AG04450 (cell line): Measurements from ENCODE around the gene GNA12. TPM values are rescaled to one million over a fixed set of nuclear protein-coding genes. Genes with fewer than 3 reads are reported as not detected.

ENCODE experiments used
- CTCF ChIA-PET: fragments of 300-600, 350-600 bp; formaldehyde crosslinking; extraction: SDS; loops from one replicate; lab custom pipeline; 2022; ENCODE audit warnings: antibody characterized with exemption, inconsistent platforms; lab: Charles Lee
- POLR2A ChIA-PET: fragments of 350-600 bp; formaldehyde crosslinking; extraction: SDS; loops from one replicate; lab custom pipeline; 2021; ENCODE audit warnings: antibody characterized with exemption, inconsistent platforms; lab: Yijun Ruan, JAX
- DNase-seq: peaks from one replicate; pipeline ENCODE4 v3.0.0-alpha.2; 2011; ENCODE audit warnings: low read depth, low spot score
- H3K27ac ChIP-seq: one replicate; pipeline ENCODE4 v1.5.1; 2012; ENCODE audit warnings: low read depth, low read length, control low read depth
- H3K27me3 ChIP-seq: one replicate; pipeline ENCODE4 v1.6.0; 2012; ENCODE audit warnings: low read length; ENCODE audit not compliant: control insufficient read depth, insufficient read depth
- H3K4me3 ChIP-seq: 2 replicates; pipeline ENCODE4 v1.5.1; 2011; ENCODE audit warnings: mild to moderate bottlenecking, low read depth, low read length, control low read depth
- H3K9me3 ChIP-seq: 2 replicates; pipeline ENCODE4 v1.5.1; 2012; ENCODE audit warnings: low read length; ENCODE audit not compliant: control insufficient read depth, insufficient read depth
- CTCF ChIP-seq: IDR thresholded peaks from 2 replicates; pipeline ENCODE4 v1.5.1; 2011; ENCODE audit warnings: low read depth, low read length, control low read depth, inconsistent platforms
- polyA plus RNA-seq: library from polyadenylated mRNA; depleted of rRNA; stranded (reverse); fragments of >200 nt; gene quantifications from 2 replicates; pipeline ENCODE4 v1.2.3, GENCODE V29; 2011

GNA12 gene
- polyA plus RNA-seq, 1 experiment: 97.4 TPM

GRCh38 chr7:2863461-2864066 is 19.5 kb upstream of the GNA12 start:
- Histone ChIP-seq H3K9me3 (no peaks in the 10 kb centered on the region), H3K27me3 (no peaks in the 10 kb centered on the region), H3K4me3 (peak overlapping the region; percentile 27), H3K27ac (peak overlapping the region; percentile 99)
- CTCF ChIA-PET: interaction anchor here (1.2 to 3.3 kb wide), 7 partner anchors 60 to 1768 kb away, joined by 3 to 26 read pairs (median 7); no protein-coding TSS in a partner anchor
- DNase-seq: peak; percentile 84
- TF ChIP-seq CTCF: no peak
- POLR2A ChIA-PET: interaction anchor here (0.6 kb wide), 1 partner anchor 17 kb away, joined by 15 read pairs; no protein-coding TSS in a partner anchor

GRCh38 chr7:2862831-2863361 is 18.8 kb upstream of the GNA12 start:
- Histone ChIP-seq H3K27me3 (no peaks in the 10 kb centered on the region), H3K27ac (peak overlapping the region; percentile 99), H3K9me3 (no peaks in the 10 kb centered on the region), H3K4me3 (no peak overlapping the region)
- CTCF ChIA-PET: no interaction called here
- POLR2A ChIA-PET: no interaction called here
- TF ChIP-seq CTCF: no peak
- peak; percentile 42 for DNase-seq

GRCh38 chr7:2861509-2861908 is 17.4 kb upstream of the GNA12 start:
- no peak for DNase-seq
- ChIA-PET POLR2A (no interaction called here), CTCF (no interaction called here)
- no peaks in the 10 kb centered on the region for H3K27me3 ChIP-seq
- H3K27ac ChIP-seq: no peak overlapping the region
- H3K4me3 ChIP-seq: no peak overlapping the region
- no peaks in the 10 kb centered on the region for H3K9me3 ChIP-seq
- no peak for TF ChIP-seq CTCF

GRCh38 chr7:2860627-2861133 is 16.6 kb upstream of the GNA12 start:
- CTCF ChIA-PET: no interaction called here
- no peak for DNase-seq

More at GRCh38 chr7:2860627-2861133, 16.6 kb upstream of the GNA12 start:
- no peak for TF ChIP-seq CTCF
- Histone ChIP-seq H3K27ac (no peak overlapping the region), H3K27me3 (no peaks in the 10 kb centered on the region), H3K9me3 (no peaks in the 10 kb centered on the region), H3K4me3 (no peak overlapping the region)
- POLR2A ChIA-PET: no interaction called here
